CMK (cell line): Measurements from ENCODE around the gene PSAP.

Source experiments
- DNase-seq: peaks from one replicate; pipeline ENCODE4 v3.0.0-alpha.2; 2010; ENCODE audit warnings: low read depth

Gene PSAP

GRCh38 chr10:71783917-71784678, 67.0 kb downstream of the PSAP start:
- no peak for DNase-seq

GRCh38 chr10:71782917-71783490, 68.0 kb downstream of the PSAP start:
- DNase-seq = no peak

GRCh38 chr10:71782221-71782916, 68.7 kb downstream of the PSAP start:
- no peak for DNase-seq

GRCh38 chr10:71780719-71781118, 70.3 kb downstream of the PSAP start:
- DNase-seq = no peak

- no peak for DNase-seq
Observed at GRCh38 chr10:71780156-71780555, 70.9 kb downstream of the PSAP start.

GRCh38 chr10:71779641-71780040, 71.4 kb downstream of the PSAP start:
- no peak for DNase-seq

GRCh38 chr10:71778071-71778825, 72.8 kb downstream of the PSAP start:
- DNase-seq = no peak

GRCh38 chr10:71777213-71777985, 73.7 kb downstream of the PSAP start:
- no peak for DNase-seq

GRCh38 chr10:71776481-71776925, 74.5 kb downstream of the PSAP start:
- DNase-seq = peak; percentile 80

- DNase-seq = no peak
Observed at GRCh38 chr10:71774916-71775702, 75.9 kb downstream of the PSAP start.

GRCh38 chr10:71773221-71773971, 77.7 kb downstream of the PSAP start, which contains the start of gene VSIR:
Gene VSIR (minus strand): TSS chr10:71773520. CDS start chr10:71773439, 81 bp downstream.
- DNase-seq = peak; percentile 78

GRCh38 chr10:71772832-71773220, 78.2 kb downstream of the PSAP start:
- no peak for DNase-seq

GRCh38 chr10:71771821-71772617, 79.0 kb downstream of the PSAP start:
- DNase-seq = no peak

- no peak for DNase-seq
Observed at GRCh38 chr10:71771204-71771603, 79.8 kb downstream of the PSAP start.

GRCh38 chr10:71770789-71771188, 80.3 kb downstream of the PSAP start:
- DNase-seq = no peak

GRCh38 chr10:71770255-71770654, 80.8 kb downstream of the PSAP start:
- DNase-seq = no peak

GRCh38 chr10:71769279-71769823, 81.7 kb downstream of the PSAP start:
- no peak for DNase-seq

GRCh38 chr10:71767420-71768035, 83.5 kb downstream of the PSAP start:
- DNase-seq = no peak
